AG08396 (cell line): ENCODE data around the gene TCERG1.
"Not testable (repeated sequence)": the region's sequence is repeated elsewhere in the genome, so short reads cannot be mapped to it uniquely, and the experiment has no call there.

Experiments used
- DNase-seq: peaks from one replicate; pipeline ENCODE4 v3.0.0; 2012; ENCODE audit warnings: low spot score, mixed read lengths

TCERG1 gene

GRCh38 chr5:146520731-146521130 is 73.6 kb downstream of the TCERG1 start:
- no peak for DNase-seq

GRCh38 chr5:146521403-146522106 is 74.4 kb downstream of the TCERG1 start:
- no peak for DNase-seq

DNA sequence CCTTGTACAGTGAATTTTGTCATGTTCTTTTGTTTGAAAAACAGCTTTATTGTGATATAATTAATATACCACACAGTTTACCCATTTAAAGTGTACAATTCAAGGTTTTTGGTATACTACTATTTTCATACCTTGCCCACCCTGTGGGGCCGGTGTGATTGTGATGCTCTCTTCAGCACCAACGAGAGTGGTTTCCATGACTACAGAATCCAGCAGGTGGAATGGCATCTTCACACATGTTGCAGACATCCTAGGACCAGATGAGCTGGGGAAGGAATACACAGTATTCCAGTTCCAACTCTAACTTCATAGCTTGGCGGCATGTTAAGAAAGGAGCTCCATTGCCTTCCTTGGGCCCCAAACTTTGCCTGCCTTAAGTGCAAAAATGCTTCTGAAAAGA is 76.6 kb downstream of the TCERG1 start:
- no peak for DNase-seq

GRCh38 chr5:146527785-146528184 is 80.7 kb downstream of the TCERG1 start:
- DNase-seq = no peak

- DNase-seq = no peak
These were observed 81.1 kb downstream of the TCERG1 start for GRCh38 chr5:146528236-146528635.

- DNase-seq = no peak
These were observed 82.9 kb downstream of the TCERG1 start for GRCh38 chr5:146529984-146530383.

DNA sequence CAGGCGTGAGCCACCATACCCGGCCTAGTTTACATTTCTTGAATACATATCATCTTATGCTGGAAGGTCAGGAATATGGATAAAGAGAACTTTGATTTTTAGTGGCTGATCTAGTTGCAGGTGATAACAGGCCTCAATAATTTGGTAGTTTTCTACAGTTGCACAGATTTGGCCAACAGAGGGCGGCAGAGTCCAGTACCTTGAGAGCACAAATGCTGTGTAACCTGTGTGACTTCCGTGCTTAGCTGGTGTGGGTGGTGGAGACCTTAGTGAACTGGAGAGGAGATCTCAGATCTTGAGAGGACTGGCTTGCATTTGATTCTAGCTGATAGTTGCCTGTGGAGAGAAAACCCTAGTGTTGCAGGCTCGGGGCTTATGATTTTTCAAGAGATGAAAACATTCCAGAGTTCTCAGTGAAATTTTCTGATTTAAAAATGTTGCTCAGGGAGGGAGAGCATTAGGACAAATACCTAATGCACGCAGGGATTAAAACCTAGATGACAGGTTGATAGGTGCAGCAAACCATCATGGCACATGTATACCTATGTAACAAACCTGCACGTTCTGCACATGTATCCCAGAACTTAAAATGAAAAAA is 86.2 kb downstream of the TCERG1 start:
- DNase-seq = peak; percentile 53

- DNase-seq = no peak
These were observed 86.7 kb downstream of the TCERG1 start for GRCh38 chr5:146533882-146534281.

GRCh38 chr5:146538432-146538831 is 91.3 kb downstream of the TCERG1 start:
- DNase-seq = no peak

GRCh38 chr5:146539973-146540372 is 92.8 kb downstream of the TCERG1 start:
- no peak for DNase-seq

GRCh38 chr5:146540414-146540813 is 93.3 kb downstream of the TCERG1 start:
- DNase-seq = no peak

GRCh38 chr5:146541958-146542849 is 95.1 kb downstream of the TCERG1 start:
- peak; percentile 67 for DNase-seq

DNA sequence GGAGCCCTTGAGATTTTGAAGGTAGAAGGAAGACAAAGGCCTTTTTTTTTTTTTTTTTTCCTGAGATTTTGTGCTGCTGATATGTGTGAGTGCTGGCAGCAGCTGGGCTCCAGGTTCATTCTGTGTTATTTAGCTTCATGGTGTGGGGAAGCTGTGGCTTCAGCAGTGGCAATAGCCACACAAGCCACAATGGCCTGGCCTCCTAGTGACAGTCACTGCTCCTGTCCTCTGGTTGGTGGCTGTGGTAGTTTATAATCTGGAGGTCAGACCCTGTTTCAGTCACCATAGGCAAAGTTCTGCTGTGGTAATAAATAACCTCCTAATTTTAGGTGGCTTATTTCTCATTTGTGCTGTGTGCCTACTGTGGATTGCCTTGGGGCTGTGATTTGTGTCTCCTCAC is 97.1 kb downstream of the TCERG1 start:
- DNase-seq = no peak

DNA sequence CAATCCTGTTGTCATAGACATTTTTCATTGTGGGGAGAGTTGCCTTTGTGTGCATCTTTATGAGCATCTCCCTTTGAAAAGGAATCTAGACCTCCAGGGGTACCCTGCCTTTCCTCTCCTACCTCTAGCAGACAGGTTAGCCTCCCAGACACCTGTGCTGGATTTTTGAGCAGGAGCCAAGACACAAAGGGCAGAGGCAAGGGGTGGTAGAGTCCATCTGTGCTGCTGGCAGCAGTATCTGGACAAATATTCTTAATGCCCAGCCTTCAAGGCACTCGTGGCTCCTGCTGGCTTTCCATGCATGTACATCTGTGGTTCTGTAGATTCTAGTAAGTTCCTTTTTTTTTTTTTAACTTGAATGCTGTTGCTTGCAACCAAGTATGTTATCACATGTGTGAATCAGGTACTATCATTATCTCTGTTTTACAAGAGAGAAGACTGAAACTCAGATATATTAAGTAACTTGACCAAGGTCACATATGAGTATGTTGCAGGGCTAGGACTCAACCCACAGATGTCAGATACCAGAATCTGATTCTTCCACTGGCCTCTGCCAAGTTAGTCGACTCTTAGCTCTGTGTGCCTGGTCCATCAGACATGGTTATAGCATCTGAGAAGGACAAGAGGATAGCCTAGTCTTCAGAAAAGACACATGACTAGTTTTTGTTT is 101.8 kb downstream of the TCERG1 start:
- no peak for DNase-seq

DNA sequence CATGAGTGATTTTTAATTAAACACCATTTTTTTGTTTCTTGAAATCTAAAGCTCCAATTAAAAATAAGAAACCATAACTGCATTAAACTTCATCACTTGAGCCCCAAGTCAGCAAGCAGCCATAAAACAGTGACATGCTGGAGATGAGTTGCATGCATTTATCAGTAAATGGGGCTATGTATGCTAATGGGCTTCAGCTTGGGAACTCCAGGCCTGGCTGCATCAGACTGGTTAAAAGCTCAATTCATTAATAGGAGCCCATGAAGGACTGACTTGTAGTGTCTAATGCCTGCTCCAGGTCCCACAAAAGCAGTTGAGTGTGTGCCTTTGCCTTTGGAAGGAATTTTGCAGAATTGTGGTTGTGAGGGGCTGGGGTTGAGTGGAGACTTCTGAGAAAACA is 102.5 kb downstream of the TCERG1 start:
- DNase-seq = no peak

DNA sequence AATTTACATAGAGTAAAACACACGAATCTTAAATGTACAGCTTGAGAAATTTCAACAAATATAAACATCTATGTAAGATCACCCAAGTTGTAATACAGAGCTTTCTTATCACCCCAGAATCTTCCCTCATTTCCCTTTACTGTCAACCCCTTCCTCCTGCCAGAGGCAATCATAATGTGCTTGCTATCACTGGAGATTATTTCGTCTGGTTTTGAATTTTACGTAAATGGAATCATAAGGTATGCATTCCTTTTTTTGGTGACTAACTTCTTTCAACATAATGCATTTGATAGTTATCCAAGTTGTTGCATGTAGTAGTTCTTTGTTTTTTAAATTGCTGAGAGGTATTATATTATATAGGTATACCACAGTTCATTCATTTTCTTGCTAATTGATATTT is 106.3 kb downstream of the TCERG1 start:
- DNase-seq = no peak

GRCh38 chr5:146556884-146557283 is 109.8 kb downstream of the TCERG1 start:
- DNase-seq = not testable (repeated sequence)

- peak; percentile 22 for DNase-seq
These were observed 113.2 kb downstream of the TCERG1 start for GRCh38 chr5:146560205-146560812.
